H9 (cell line): ENCODE measurements around the gene GLCCI1. TPM values are rescaled to one million over a fixed set of nuclear protein-coding genes. Genes with fewer than 3 reads are reported as not detected.
A peak's percentile ranks its signal among the peaks of the same experiment; 100 is the strongest.

Experiments
- DNase-seq: peaks from one replicate; pipeline ENCODE4 v3.0.0-alpha.2; 2017
- H2AFZ ChIP-seq: one replicate; pipeline ENCODE4 v1.6.1; 2013; ENCODE audit warnings: mild to moderate bottlenecking, low read length, control low read depth, moderate library complexity
- H2AK5ac ChIP-seq: 2 replicates; pipeline ENCODE4 v1.6.1; 2013; ENCODE audit warnings: low read length, control low read depth, mixed read lengths; ENCODE audit not compliant: insufficient read length
- H2BK120ac ChIP-seq: one replicate; pipeline ENCODE4 v1.6.1; 2013; ENCODE audit warnings: low read depth, mild to moderate bottlenecking, low read length, control low read depth, inconsistent platforms; ENCODE audit not compliant: poor library complexity, severe bottlenecking
- H2BK12ac ChIP-seq: 2 replicates; pipeline ENCODE4 v1.6.1; 2013; ENCODE audit warnings: low read length, control low read depth, mixed read lengths, low read depth; ENCODE audit not compliant: insufficient read length
- H2BK15ac ChIP-seq: 2 replicates; pipeline ENCODE4 v1.6.1; 2013; ENCODE audit warnings: low read depth, low read length, control low read depth
- H2BK20ac ChIP-seq: one replicate; pipeline ENCODE4 v1.6.1; 2013; ENCODE audit warnings: low read depth, mild to moderate bottlenecking, low read length, control low read depth, inconsistent platforms; ENCODE audit not compliant: poor library complexity, severe bottlenecking
- H2BK5ac ChIP-seq: 2 replicates; pipeline ENCODE4 v1.6.1; 2013; ENCODE audit warnings: low read length, control low read depth, mixed read lengths; ENCODE audit not compliant: insufficient read length
- H3K14ac ChIP-seq: 2 replicates; pipeline ENCODE4 v1.6.1; 2013; ENCODE audit warnings: low read length, control low read depth; ENCODE audit not compliant: insufficient read depth
- H3K18ac ChIP-seq: 2 replicates; pipeline ENCODE4 v1.6.1; 2013; ENCODE audit warnings: low read depth, mild to moderate bottlenecking, mixed read lengths, low read length, control low read depth; ENCODE audit not compliant: insufficient read length
- H3K23ac ChIP-seq: 2 replicates; pipeline ENCODE4 v1.6.1; 2013; ENCODE audit warnings: low read length, control low read depth, mixed read lengths, low read depth; ENCODE audit not compliant: insufficient read length
- H3K23me2 ChIP-seq: 2 replicates; pipeline ENCODE4 v1.6.1; 2013; ENCODE audit warnings: low read depth, mild to moderate bottlenecking, mixed read lengths, low read length, control low read depth; ENCODE audit not compliant: insufficient read length, poor library complexity, severe bottlenecking
- H3K27ac ChIP-seq: 2 replicates; pipeline ENCODE4 v1.5.1; 2013; ENCODE audit warnings: low read length, control low read depth, mixed read lengths, low read depth; ENCODE audit not compliant: insufficient read length
- H3K27me3 ChIP-seq: 2 replicates; pipeline ENCODE4 v1.6.1; 2013; ENCODE audit warnings: low read length, control low read depth, inconsistent platforms; ENCODE audit not compliant: insufficient read depth
- H3K4ac ChIP-seq: 2 replicates; pipeline ENCODE4 v1.6.1; 2013; ENCODE audit warnings: low read depth, mild to moderate bottlenecking, control low read depth, inconsistent platforms, low read length, moderate library complexity
- H3K4me1 ChIP-seq: 2 replicates; pipeline ENCODE4 v1.6.1; 2013; ENCODE audit warnings: low read length, control low read depth, inconsistent platforms; ENCODE audit not compliant: insufficient read depth
- H3K4me2 ChIP-seq: 2 replicates; pipeline ENCODE4 v1.6.1; 2013; ENCODE audit warnings: low read length, control low read depth, mixed read lengths; ENCODE audit not compliant: insufficient read length, insufficient read depth
- H3K56ac ChIP-seq: 2 replicates; pipeline ENCODE4 v1.6.1; 2013; ENCODE audit warnings: low read depth, mild to moderate bottlenecking, mixed read lengths, low read length, control low read depth; ENCODE audit not compliant: insufficient read length
- H3K79me1 ChIP-seq: 2 replicates; pipeline ENCODE4 v1.6.1; 2013; ENCODE audit warnings: low read depth, mild to moderate bottlenecking, moderate library complexity, low read length, control low read depth, inconsistent platforms; ENCODE audit not compliant: insufficient read depth, poor library complexity, severe bottlenecking
- H3K79me2 ChIP-seq: 2 replicates; pipeline ENCODE4 v1.6.1; 2013; ENCODE audit warnings: low read length, control low read depth, inconsistent platforms; ENCODE audit not compliant: insufficient read depth
- H3K9ac ChIP-seq: 2 replicates; pipeline ENCODE4 v1.6.1; 2013; ENCODE audit warnings: low read length, control low read depth, mixed read lengths; ENCODE audit not compliant: insufficient read length; ENCODE audit errors: extremely low read depth
- H3K9me3 ChIP-seq: one replicate; pipeline ENCODE4 v1.6.1; 2013; ENCODE audit warnings: low read depth, low read length, inconsistent platforms; ENCODE audit not compliant: control insufficient read depth
- H3T11ph ChIP-seq: one replicate; pipeline ENCODE4 v1.6.1; 2013; ENCODE audit warnings: mild to moderate bottlenecking, low read length, control low read depth, inconsistent platforms
- H4K20me1 ChIP-seq: one replicate; pipeline ENCODE4 v1.6.1; 2013; ENCODE audit not compliant: control insufficient read depth, insufficient read length, insufficient read depth
- H4K5ac ChIP-seq: 2 replicates; pipeline ENCODE4 v1.6.1; 2013; ENCODE audit warnings: low read depth, mild to moderate bottlenecking, mixed read lengths, low read length, control low read depth; ENCODE audit not compliant: insufficient read length
- H4K8ac ChIP-seq: replicated peaks from 2 replicates; pipeline ENCODE4 v1.6.1; 2013; ENCODE audit warnings: low read length, control low read depth, mixed read lengths, low read depth; ENCODE audit not compliant: insufficient read length
- H4K91ac ChIP-seq: 2 replicates; pipeline ENCODE4 v1.6.1; 2013; ENCODE audit warnings: low read depth, mild to moderate bottlenecking, moderate library complexity, mixed read lengths, low read length, control low read depth; ENCODE audit not compliant: insufficient read length
- H3K27ac Mint-ChIP-seq, 3 experiments: 2 replicates in 2 of 3; 3 replicates in 1 of 3; pipeline ENCODE4 v1.8.0; 2020 to 2021; ENCODE audit warnings: mixed read lengths in 3 of 3, mild to moderate bottlenecking in 1 of 3, moderate library complexity in 1 of 3
- H3K27me3 Mint-ChIP-seq: 2 replicates; pipeline ENCODE4 v1.8.0; 2021; ENCODE audit warnings: low read depth, mild to moderate bottlenecking, moderate library complexity, mixed read lengths
- H3K36me3 Mint-ChIP-seq, 3 experiments: 2 replicates in 2 of 3; 3 replicates in 1 of 3; pipeline ENCODE4 v1.8.0; 2020 to 2021; ENCODE audit warnings: low read depth in 3 of 3, mixed read lengths in 3 of 3; ENCODE audit not compliant: insufficient read depth in 1 of 3
- H3K4me1 Mint-ChIP-seq, 2 experiments: 2 replicates each; pipeline ENCODE4 v1.8.0; 2020; ENCODE audit warnings: mixed read lengths in 2 of 2
- H3K4me3 Mint-ChIP-seq, 2 experiments: 2 replicates in 1 of 2; 3 replicates in 1 of 2; pipeline ENCODE4 v1.8.0; 2020 to 2021; ENCODE audit warnings: mild to moderate bottlenecking in 2 of 2, mixed read lengths in 2 of 2, moderate library complexity in 1 of 2
- H3K9me3 Mint-ChIP-seq, 2 experiments: 2 replicates in 1 of 2; 3 replicates in 1 of 2; pipeline ENCODE4 v1.8.0; 2020; ENCODE audit warnings: mild to moderate bottlenecking in 2 of 2, mixed read lengths in 2 of 2, moderate library complexity in 1 of 2
- WGBS: extraction: QIAGEN DNeasy Blood & Tissue Kit; methylation state at CpG from one replicate; pipeline ENCODE4 v1.1.7; 2013; ENCODE audit warnings: missing lambda C conversion rate, low lambda C conversion rate, mixed read lengths; ENCODE audit not compliant: insufficient read length; ENCODE audit errors: extremely low coverage; 5-methylcytosine and 5-hydroxymethylcytosine counted together
- total RNA-seq: library from RNA; stranded (reverse); gene quantifications from 2 replicates; pipeline ENCODE4 v1.2.1, GENCODE V29; 2021
- TF ChIP-seq, protein P1 (sequence below): fragments of 200-600 bp; sonication (generic); conservative IDR thresholded peaks from 3 replicates; pipeline ENCODE4 v1.8.0; 2021; ENCODE audit warnings: antibody characterized with exemption, mild to moderate bottlenecking

The GLCCI1 gene
- total RNA-seq, 1 experiment from 2014 or later: 19.1 TPM

DNA sequence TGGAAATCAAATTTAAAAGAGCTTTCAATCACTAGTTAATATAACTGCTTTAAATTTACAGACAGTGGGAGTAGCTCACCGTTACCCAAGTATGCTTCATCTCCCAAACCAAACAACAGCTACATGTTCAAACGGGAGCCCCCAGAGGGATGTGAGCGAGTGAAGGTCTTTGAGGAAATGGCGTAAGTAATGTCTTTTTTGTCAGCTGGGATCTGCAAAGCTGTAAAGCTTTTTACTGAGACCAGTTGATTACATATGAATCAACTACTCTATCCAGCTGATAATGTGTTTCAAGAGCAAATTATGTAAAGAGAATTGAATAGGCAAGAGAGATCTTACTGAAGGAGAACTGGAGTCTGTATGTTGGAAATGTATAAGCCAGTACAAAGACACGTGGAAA, 116.2 kb downstream of the GLCCI1 start:
- WGBS: no CpG with 5 or more reads among the region's 5 CpGs

More for the DNA sequence above, 116.2 kb downstream of the GLCCI1 start:
- no peaks in the 10 kb centered on the region for H3K79me1 ChIP-seq
- no peaks in the 10 kb centered on the region for H3K27me3 ChIP-seq
- H2AFZ ChIP-seq: no peak overlapping the region
- TF ChIP-seq, protein P1, sequence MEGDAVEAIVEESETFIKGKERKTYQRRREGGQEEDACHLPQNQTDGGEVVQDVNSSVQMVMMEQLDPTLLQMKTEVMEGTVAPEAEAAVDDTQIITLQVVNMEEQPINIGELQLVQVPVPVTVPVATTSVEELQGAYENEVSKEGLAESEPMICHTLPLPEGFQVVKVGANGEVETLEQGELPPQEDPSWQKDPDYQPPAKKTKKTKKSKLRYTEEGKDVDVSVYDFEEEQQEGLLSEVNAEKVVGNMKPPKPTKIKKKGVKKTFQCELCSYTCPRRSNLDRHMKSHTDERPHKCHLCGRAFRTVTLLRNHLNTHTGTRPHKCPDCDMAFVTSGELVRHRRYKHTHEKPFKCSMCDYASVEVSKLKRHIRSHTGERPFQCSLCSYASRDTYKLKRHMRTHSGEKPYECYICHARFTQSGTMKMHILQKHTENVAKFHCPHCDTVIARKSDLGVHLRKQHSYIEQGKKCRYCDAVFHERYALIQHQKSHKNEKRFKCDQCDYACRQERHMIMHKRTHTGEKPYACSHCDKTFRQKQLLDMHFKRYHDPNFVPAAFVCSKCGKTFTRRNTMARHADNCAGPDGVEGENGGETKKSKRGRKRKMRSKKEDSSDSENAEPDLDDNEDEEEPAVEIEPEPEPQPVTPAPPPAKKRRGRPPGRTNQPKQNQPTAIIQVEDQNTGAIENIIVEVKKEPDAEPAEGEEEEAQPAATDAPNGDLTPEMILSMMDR: no peak
- no peak overlapping the region for H3K27ac ChIP-seq
- H3K27me3 Mint-ChIP-seq: no peaks in the 10 kb centered on the region
- DNase-seq: no peak
- H3K27ac Mint-ChIP-seq: 0 out of 7 replicates have a peak overlapping the region, but pooled peaks of 1 of the 3 experiments have one; percentile 70
- no peak overlapping the region for H3K4me2 ChIP-seq
- 0 out of 2 replicates have a peak, but pooled peaks cover 2% of the 10 kb centered on the region for H3K4me1 ChIP-seq
- no peak overlapping the region for H2BK120ac ChIP-seq
- H3K14ac ChIP-seq: no peak overlapping the region
- H3K9ac ChIP-seq: no peak overlapping the region
- no peak overlapping the region for H3K56ac ChIP-seq
- H3K9me3 Mint-ChIP-seq: no peaks in the 10 kb centered on the region
- peaks cover 25 to 29% of the 10 kb centered on the region in 2 experiments for H3K4me1 Mint-ChIP-seq
- H2BK15ac ChIP-seq: no peak overlapping the region
- H4K8ac ChIP-seq: no peak overlapping the region
- no peak overlapping the region for H3K18ac ChIP-seq
- H3K23ac ChIP-seq: no peak overlapping the region
- H2BK5ac ChIP-seq: no peak overlapping the region
- H4K5ac ChIP-seq: no peak overlapping the region
- no peak overlapping the region for H3K4me3 Mint-ChIP-seq
- H3T11ph ChIP-seq: no peak overlapping the region
- no peaks in the 10 kb centered on the region for H3K79me2 ChIP-seq
- H4K20me1 ChIP-seq: no peaks in the 10 kb centered on the region
- no peak overlapping the region for H2BK12ac ChIP-seq
- no peak overlapping the region for H2AK5ac ChIP-seq
- no peaks in the 10 kb centered on the region for H3K9me3 ChIP-seq
- no peak overlapping the region for H3K4ac ChIP-seq
- no peak overlapping the region for H4K91ac ChIP-seq
- no peak overlapping the region for H2BK20ac ChIP-seq
- H3K36me3 Mint-ChIP-seq: peaks cover 4 to 11% (median 8%) of the 10 kb centered on the region in 3 experiments; a peak in 5 of 7 replicates
- H3K23me2 ChIP-seq: no peaks in the 10 kb centered on the region
